HEK293T (cell line): ENCODE results near the gene CACNG7.

Source experiments
- BHLHE40 ChIP-seq: fragments of 450-650 bp; IDR thresholded peaks from 2 replicates; pipeline ENCODE4 v1.6.1; 2016; ENCODE audit warnings: mild to moderate bottlenecking, moderate library complexity, borderline replicate concordance
- CTBP1 ChIP-seq: fragments of 450-650 bp; IDR thresholded peaks from 2 replicates; pipeline ENCODE4 v1.6.1; 2016; ENCODE audit warnings: borderline replicate concordance
- ELF4 ChIP-seq: fragments of 450-650 bp; IDR thresholded peaks from 2 replicates; pipeline ENCODE4 v1.6.1; 2017; ENCODE audit warnings: antibody characterized with exemption
- FOXA1 ChIP-seq: fragments of 450-650 bp; IDR thresholded peaks from 2 replicates; pipeline ENCODE4 v1.6.1; 2016; ENCODE audit warnings: mild to moderate bottlenecking
- FOXK2 ChIP-seq: fragments of 450-650 bp; IDR thresholded peaks from 2 replicates; pipeline ENCODE4 v1.6.1; 2016; ENCODE audit warnings: mild to moderate bottlenecking
- HDGF ChIP-seq: fragments of 450-650 bp; IDR thresholded peaks from 2 replicates; pipeline ENCODE4 v1.6.1; 2017; ENCODE audit warnings: antibody characterized with exemption, borderline replicate concordance
- NFRKB ChIP-seq: fragments of 450-650 bp; IDR thresholded peaks from 2 replicates; pipeline ENCODE4 v1.6.1; 2016; ENCODE audit warnings: mild to moderate bottlenecking, moderate library complexity
- PKNOX1 ChIP-seq: fragments of 450-650 bp; IDR thresholded peaks from 2 replicates; pipeline ENCODE4 v1.6.1; 2016
- SP1 ChIP-seq: fragments of 450-650 bp; IDR thresholded peaks from 2 replicates; pipeline ENCODE4 v1.6.1; 2017
- TARDBP ChIP-seq: fragments of 450-650 bp; IDR thresholded peaks from 2 replicates; pipeline ENCODE4 v1.6.1; 2016
- ZNF384 ChIP-seq: fragments of 450-650 bp; IDR thresholded peaks from 2 replicates; pipeline ENCODE4 v1.6.1; 2016

GRCh38 chr19:53942001-53942786 is 33.1 kb downstream of the CACNG7 start:
- TF ChIP-seq FOXK2 = no peak
- peak; percentile 55 for TF ChIP-seq SP1
- TF ChIP-seq TARDBP = no peak
- TF ChIP-seq NFRKB = no peak
- no peak for TF ChIP-seq CTBP1
- TF ChIP-seq HDGF = 0 out of 2 replicates have a peak, but pooled peaks have one; percentile 60
- TF ChIP-seq ELF4 = no peak
- no peak for TF ChIP-seq ZNF384
- no peak for TF ChIP-seq BHLHE40
- no peak for TF ChIP-seq FOXA1
- no peak for TF ChIP-seq PKNOX1
